ENCODE measurements around the gene TIMD4.

The TIMD4 gene

GRCh38 chr5:156920861-156921431 lies 42.1 kb downstream of the TIMD4 start:
- DNase-seq: no peak

GRCh38 chr5:156920042-156920860 lies 42.8 kb downstream of the TIMD4 start:
- DNase-seq: peak; percentile 66 to 73

- no peak for DNase-seq
These were observed 44.6 kb downstream of the TIMD4 start for GRCh38 chr5:156918311-156918845.

GRCh38 chr5:156914371-156914737 lies 48.7 kb downstream of the TIMD4 start:
- DNase-seq: no peak

- DNase-seq: peak in 1 of 2 donors; percentile 22
These were observed 49.2 kb downstream of the TIMD4 start for GRCh38 chr5:156913719-156914370.

- no peak for DNase-seq
These were observed 49.7 kb downstream of the TIMD4 start for GRCh38 chr5:156913355-156913718.

- no peak for DNase-seq
These were observed 50.2 kb downstream of the TIMD4 start for GRCh38 chr5:156912869-156913268.

- no peak for DNase-seq
These were observed 53.8 kb downstream of the TIMD4 start for GRCh38 chr5:156909180-156909579.

GRCh38 chr5:156907667-156908066 lies 55.4 kb downstream of the TIMD4 start:
- no peak for DNase-seq

- DNase-seq: no peak
These were observed 56.2 kb downstream of the TIMD4 start for GRCh38 chr5:156906807-156907206.

- DNase-seq: no peak
These were observed 66.5 kb downstream of the TIMD4 start for GRCh38 chr5:156896546-156896945.

GRCh38 chr5:156893517-156893916 lies 69.5 kb downstream of the TIMD4 start:
- no peak for DNase-seq

- no peak for DNase-seq
These were observed 70.2 kb downstream of the TIMD4 start for GRCh38 chr5:156892864-156893263.

- no peak for DNase-seq
These were observed 70.8 kb downstream of the TIMD4 start for GRCh38 chr5:156892223-156892622.

GRCh38 chr5:156888520-156888919 lies 74.5 kb downstream of the TIMD4 start:
- DNase-seq: no peak

- no peak for DNase-seq
These were observed 79.6 kb downstream of the TIMD4 start for GRCh38 chr5:156883316-156883875.

GRCh38 chr5:156879665-156880285 lies 83.3 kb downstream of the TIMD4 start:
- DNase-seq: no peak

GRCh38 chr5:156871212-156871611 lies 91.8 kb downstream of the TIMD4 start:
- no peak for DNase-seq

GRCh38 chr5:156870498-156870839 lies 92.6 kb downstream of the TIMD4 start:
- DNase-seq: no peak

Measured in stimulated activated CD4-positive, alpha-beta T cell treated with anti-CD3 and anti-CD28 coated beads, Interleukin-2, amount 100 ng/mL, for 24 hours (primary cell).